HepG2 (cell line): Measurements from ENCODE around the gene PP2D1. TPM values are rescaled to one million over a fixed set of nuclear protein-coding genes. Genes with fewer than 3 reads are reported as not detected.

Experiments used
- ATAC-seq: fragments of 200-7000 bp; cut with Tn5 transposase; 3 replicates; pipeline ENCODE4 v1.9.1; 2020; ENCODE audit warnings: mild to moderate bottlenecking, moderate library complexity
- BruUV-seq: library from RNA; stranded (reverse); fragments of 400-500 nt; replicated peaks from 2 replicates; lab custom pipeline; 2021; lab: Mats Ljungman, UMichigan
- CTCF ChIA-PET: fragments of 300-600 bp; formaldehyde crosslinking; extraction: SDS; loops from one replicate; lab custom pipeline; 2021; ENCODE audit warnings: low total read pairs, inconsistent platforms, low intra/inter-chr PET ratio; lab: Yijun Ruan, JAX
- POLR2A ChIA-PET: fragments of 350-600 bp; sonication (Branson Sonifier 250); formaldehyde crosslinking; loops from one replicate; lab custom pipeline; 2020; ENCODE audit warnings: antibody characterized with exemption, inconsistent platforms; lab: Yijun Ruan, JAX
- DNase-seq: peaks from one replicate; pipeline ENCODE4 v3.0.0-alpha.2; 2015; ENCODE audit warnings: low spot score
- FAIRE-seq: peaks from 3 replicates; lab custom pipeline; 2011; peaks lifted over from hg19 to GRCh38; lab: Jason Lieb, UNC
- H2AFZ ChIP-seq: one replicate; pipeline ENCODE4 v1.6.1; 2011; ENCODE audit warnings: low read length, inconsistent platforms
- H3K27ac ChIP-seq: fragments of 300-600 bp; 3 replicates; pipeline ENCODE4 v1.8.0; 2011; ENCODE audit warnings: mixed run types, mild to moderate bottlenecking, mixed read lengths, low read length, inconsistent platforms; ENCODE audit not compliant: insufficient read depth; ENCODE audit errors: extremely low read length
- H3K27me3 ChIP-seq, 2 experiments: fragments of 200-600 bp in 1 of 2; 2 replicates in 1 of 2; 3 replicates in 1 of 2; pipeline versions ENCODE4 v1.6.0 to v1.8.0; 2011; ENCODE audit warnings: low read length in 2 of 2, mild to moderate bottlenecking in 2 of 2, moderate library complexity in 2 of 2, inconsistent platforms in 1 of 2; ENCODE audit not compliant: insufficient read depth in 2 of 2, control insufficient read depth in 1 of 2
- H3K36me3 ChIP-seq, 2 experiments: fragments of 200-600 bp in 1 of 2; replicated peaks in 1 of 2; 2 replicates in 1 of 2; 3 replicates in 1 of 2; pipeline versions ENCODE4 v1.5.1 to v1.8.0; 2011; ENCODE audit warnings: low read length in 2 of 2, inconsistent platforms in 1 of 2; ENCODE audit not compliant: insufficient read depth in 2 of 2, control insufficient read depth in 1 of 2
- H3K4me1 ChIP-seq: 2 replicates; pipeline ENCODE4 v1.5.1; 2012; ENCODE audit warnings: low read length, inconsistent platforms; ENCODE audit not compliant: insufficient read depth
- H3K4me2 ChIP-seq: 2 replicates; pipeline ENCODE4 v1.6.0; 2011; ENCODE audit warnings: low read depth, low read length, inconsistent platforms
- H3K4me3 ChIP-seq, 3 experiments: fragments of 200-600 bp in 1 of 3; sonication (generic), shearing (Covaris generic) in 1 of 3; replicated peaks in 1 of 3; 2 replicates each; pipeline ENCODE4 v1.5.1; 2011 to 2016; ENCODE audit warnings: low read length in 3 of 3, inconsistent platforms in 2 of 3, low read depth in 2 of 3, mild to moderate bottlenecking in 2 of 3, control low read depth in 1 of 3, mixed read lengths in 1 of 3; ENCODE audit not compliant: insufficient read depth in 1 of 3
- H3K79me2 ChIP-seq: one replicate; pipeline ENCODE4 v1.6.1; 2011; ENCODE audit warnings: low read length, inconsistent platforms; ENCODE audit not compliant: insufficient read depth
- H3K9ac ChIP-seq: 2 replicates; pipeline ENCODE4 v1.6.0; 2011; ENCODE audit warnings: mild to moderate bottlenecking, low read depth, low read length, inconsistent platforms; ENCODE audit not compliant: insufficient read depth
- H3K9me3 ChIP-seq: 2 replicates; pipeline ENCODE4 v1.5.1; 2012; ENCODE audit warnings: mild to moderate bottlenecking, low read length
- H4K20me1 ChIP-seq: 2 replicates; pipeline ENCODE4 v1.6.0; 2011; ENCODE audit warnings: inconsistent platforms, mild to moderate bottlenecking, low read length, moderate library complexity; ENCODE audit not compliant: insufficient read depth
- EHMT2 ChIP-seq: fragments of 200-600 bp; sonication (generic); IDR thresholded peaks from 2 replicates; pipeline ENCODE4 v1.7.0; 2017; ENCODE audit warnings: antibody characterized with exemption, low read depth, low read length, borderline replicate concordance
- ELK4 ChIP-seq: sonication (generic); formaldehyde crosslinking; IDR thresholded peaks from 2 replicates; pipeline ENCODE4 v1.9.0; 2021; ENCODE audit warnings: missing genetic modification reagents, borderline replicate concordance
- ETS1 ChIP-seq: sonication (generic); formaldehyde crosslinking; IDR thresholded peaks from 2 replicates; pipeline ENCODE4 v1.4.0; 2020; ENCODE audit warnings: missing genetic modification reagents
- HIC2 ChIP-seq: sonication (generic); formaldehyde crosslinking; IDR thresholded peaks from 2 replicates; pipeline ENCODE4 v1.9.0; 2022; ENCODE audit warnings: low read depth, missing genetic modification reagents
- RFXAP ChIP-seq: sonication (generic); formaldehyde crosslinking; IDR thresholded peaks from 2 replicates; pipeline ENCODE4 v1.4.0; 2020; ENCODE audit warnings: missing genetic modification reagents, borderline replicate concordance
- TAF1 ChIP-seq: sonication (generic); formaldehyde crosslinking; IDR thresholded peaks from 2 replicates; pipeline ENCODE4 v1.4.0; 2020; ENCODE audit warnings: missing genetic modification reagents
- THAP7 ChIP-seq: sonication (generic); formaldehyde crosslinking; IDR thresholded peaks from 2 replicates; pipeline ENCODE4 v1.8.1; 2023; ENCODE audit warnings: mild to moderate bottlenecking, missing genetic modification reagents
- ZFP62 ChIP-seq: sonication (generic); formaldehyde crosslinking; IDR thresholded peaks from 2 replicates; pipeline ENCODE4 v1.4.0; 2020; ENCODE audit warnings: missing genetic modification reagents
- ZNF512 ChIP-seq: sonication (generic); formaldehyde crosslinking; IDR thresholded peaks from 2 replicates; pipeline ENCODE4 v1.4.0; 2020; ENCODE audit warnings: mild to moderate bottlenecking, missing genetic modification reagents
- ZNF710 ChIP-seq: sonication (generic); formaldehyde crosslinking; IDR thresholded peaks from 2 replicates; pipeline ENCODE4 v1.5.0; 2020; ENCODE audit warnings: mild to moderate bottlenecking, missing genetic modification reagents, borderline replicate concordance
- ZNF816 ChIP-seq: sonication (generic); formaldehyde crosslinking; IDR thresholded peaks from 2 replicates; pipeline ENCODE4 v1.8.0; 2022; ENCODE audit warnings: missing genetic modification reagents, mild to moderate bottlenecking, borderline replicate concordance
- WGBS: methylation state at CpG from one replicate; pipeline ENCODE4 v1.1.6; 2017; ENCODE audit warnings: low lambda C conversion rate; 5-methylcytosine and 5-hydroxymethylcytosine counted together
- in situ Hi-C: cut with HindIII; loops from 2 replicates; pipeline ENCODE4 v1.10.0; 2017; ENCODE audit warnings: low pct_unique_long_range_greater_than_20kb; ENCODE audit not compliant: extremely low pct_ligation_motif_present
- intact Hi-C: fragments of 100-400 bp; cut with micrococcal nuclease; formaldehyde crosslinking; loops from one replicate; pipeline ENCODE4 v1.10.0; 2022; ENCODE audit not compliant: unreplicated experiment
- polyA plus RNA-seq, 8 experiments: library from polyadenylated mRNA; depleted of rRNA in 3 of 8; stranded (reverse) in 7 of 8; unstranded in 1 of 8; fragments of >200 nt; fragmentation: Illumina TruSeq in 4 of 8; extraction: Trizol in 4 of 8; gene quantifications; 2 replicates each; pipeline versions ENCODE4 v1.2.1 to v1.2.3, GENCODE V29; 2011 to 2016; ENCODE audit warnings: low read depth in 4 of 8, missing spikeins in 1 of 8, mixed read lengths in 1 of 8; ENCODE audit not compliant: insufficient read depth in 1 of 8
- total RNA-seq, 5 experiments: library from RNA; depleted of rRNA; stranded (reverse); fragments of >200 nt; fragmentation: Illumina TruSeq; extraction: Trizol; gene quantifications; 2 replicates each; pipeline ENCODE4 v1.2.3, GENCODE V29; 2016; ENCODE audit warnings: low read depth in 1 of 5

PP2D1 gene
- total and polyA plus RNA-seq, 2 of the 13 experiments (the other 11 are each of a cell fraction or from before 2014, with no cell fraction given), result not detected

- TF ChIP-seq ZNF512, result no peak
- peak; percentile 58; the same call in 1 of the 2 replicates for TF ChIP-seq HIC2
These were observed 42.5 kb upstream of the PP2D1 start (continued) for GRCh38 chr3:20054549-20054987.

GRCh38 chr3:20052851-20053250 is 40.8 kb upstream of the PP2D1 start:
- Histone ChIP-seq H3K79me2 (no peaks in the 10 kb centered on the region), H2AFZ (no peak overlapping the region), H3K4me1 (no peaks in the 10 kb centered on the region; the same call in 1 of the 2 replicates), H4K20me1 (no peaks in the 10 kb centered on the region), H3K27me3 (no peaks in the 10 kb centered on the region), H3K27ac (no peak overlapping the region), H3K4me3 (no peak overlapping the region), H3K36me3 (no peaks in the 10 kb centered on the region), H3K9ac (no peak overlapping the region), H3K4me2 (no peak overlapping the region), H3K9me3 (no peaks in the 10 kb centered on the region)
- ChIA-PET CTCF (no interaction called here), POLR2A (no interaction called here)
- in situ Hi-C loops (no loop called here), intact Hi-C loops (no loop called here)
- FAIRE-seq (no peak), DNase-seq (no peak), ATAC-seq (no peak)
- no TSS peak for BruUV-seq
- TF ChIP-seq ZNF816 (CRISPR knock-in tag) (no peak), ELK4 (CRISPR knock-in tag) (no peak), EHMT2 (no peak), ZFP62 (no peak), THAP7 (CRISPR knock-in tag) (no peak), TAF1 (CRISPR knock-in tag) (no peak), RFXAP (CRISPR knock-in tag) (no peak), ZNF710 (CRISPR knock-in tag) (no peak), ETS1 (CRISPR knock-in tag) (no peak)
- WGBS, result 78% methylated on average over 7 of the region's 7 CpGs
